SK-N-SH (cell line): ENCODE data around the gene GADD45B. TPM values are rescaled to one million over a fixed set of nuclear protein-coding genes. Genes with fewer than 3 reads are reported as not detected.

Experiments used
- CTCF ChIA-PET: fragments of 300-600, 350-600 bp; formaldehyde crosslinking; extraction: SDS; loops from one replicate; lab custom pipeline; 2021; lab: Yijun Ruan, JAX
- POLR2A ChIA-PET: fragments of 350-600 bp; sonication (Branson Sonifier 250); formaldehyde crosslinking; extraction: SDS; loops from one replicate; lab custom pipeline; 2020; ENCODE audit warnings: antibody characterized with exemption, inconsistent platforms; lab: Yijun Ruan, JAX
- DNase-seq: peaks from one replicate; pipeline ENCODE4 v3.0.0; 2012
- H2AFZ ChIP-seq: fragments of 200-600 bp; sonication (generic); 2 replicates; pipeline ENCODE4 v1.8.1; 2016; ENCODE audit warnings: antibody characterized with exemption, mild to moderate bottlenecking, low read depth
- H3F3A ChIP-seq: fragments of 200-600 bp; sonication (generic); replicated peaks from 2 replicates; pipeline ENCODE3; 2016; ENCODE audit warnings: antibody characterized with exemption, mild to moderate bottlenecking; ENCODE audit not compliant: insufficient read depth
- H3K27ac ChIP-seq, 2 experiments: fragments of 200-500 bp in 1 of 2; fragments of 200-600 bp in 1 of 2; sonication (Bioruptor generic) in 1 of 2; sonication (generic), shearing (Covaris generic) in 1 of 2; 2 replicates each; pipeline versions ENCODE4 v1.5.1 to v1.6.1; 2014 to 2016; ENCODE audit warnings: low read depth in 2 of 2, inconsistent platforms in 1 of 2, low read length in 1 of 2, mild to moderate bottlenecking in 1 of 2, mixed read lengths in 1 of 2
- H3K27me3 ChIP-seq: fragments of 200-600 bp; sonication (generic), shearing (Covaris generic); 2 replicates; pipeline ENCODE4 v1.6.1; 2016; ENCODE audit warnings: mixed run types; ENCODE audit not compliant: insufficient read depth
- H3K36me3 ChIP-seq, 2 experiments: fragments of 200-500 bp in 1 of 2; fragments of 200-600 bp in 1 of 2; sonication (Bioruptor generic) in 1 of 2; sonication (generic) in 1 of 2; replicated peaks in 1 of 2; 2 replicates each; pipeline versions ENCODE3 to v1.5.1; 2014 to 2016; ENCODE audit warnings: low read length in 1 of 2, mild to moderate bottlenecking in 1 of 2; ENCODE audit not compliant: insufficient read depth in 2 of 2, control insufficient read depth in 1 of 2
- H3K4me1 ChIP-seq, 2 experiments: fragments of 200-500 bp in 1 of 2; fragments of 200-600 bp in 1 of 2; sonication (Bioruptor generic) in 1 of 2; sonication (generic), shearing (Covaris generic) in 1 of 2; 2 replicates each; pipeline versions ENCODE4 v1.5.1 to v1.6.1; 2014 to 2016; ENCODE audit warnings: low read depth in 1 of 2, low read length in 1 of 2, mixed run types in 1 of 2; ENCODE audit not compliant: insufficient read depth in 2 of 2, control insufficient read depth in 1 of 2
- H3K4me2 ChIP-seq: fragments of 200-600 bp; sonication (generic), shearing (Covaris generic); 2 replicates; pipeline ENCODE4 v1.6.1; 2017; ENCODE audit warnings: mixed run types
- H3K4me3 ChIP-seq, 2 experiments: fragments of 200-500 bp in 1 of 2; fragments of 200-600 bp in 1 of 2; sonication (Bioruptor generic) in 1 of 2; sonication (generic), shearing (Covaris generic) in 1 of 2; 2 replicates each; pipeline versions ENCODE4 v1.5.1 to v1.8.1; 2014 to 2016; ENCODE audit warnings: low read depth in 2 of 2, inconsistent platforms in 1 of 2, low read length in 1 of 2, mild to moderate bottlenecking in 1 of 2, mixed read lengths in 1 of 2, moderate library complexity in 1 of 2
- H3K79me2 ChIP-seq: fragments of 200-600 bp; sonication (generic); 2 replicates; pipeline ENCODE4 v1.8.1; 2017; ENCODE audit warnings: mild to moderate bottlenecking; ENCODE audit not compliant: insufficient read depth
- H3K9ac ChIP-seq: fragments of 200-600 bp; sonication (generic); 2 replicates; pipeline ENCODE4 v1.6.1; 2017; ENCODE audit warnings: mixed run types
- H3K9me2 ChIP-seq: fragments of 200-600 bp; sonication (generic); 2 replicates; pipeline ENCODE4 v1.6.1; 2017; ENCODE audit warnings: mixed run types
- H3K9me3 ChIP-seq: fragments of 200-600 bp; sonication (generic); 2 replicates; pipeline ENCODE4 v1.6.1; 2017; ENCODE audit warnings: mixed run types, mild to moderate bottlenecking, moderate library complexity
- H4K20me1 ChIP-seq: fragments of 200-600 bp; sonication (generic); 2 replicates; pipeline ENCODE4 v1.6.1; 2017; ENCODE audit warnings: mild to moderate bottlenecking, mixed run types; ENCODE audit not compliant: insufficient read depth
- EP300 ChIP-seq, 2 experiments: IDR thresholded peaks; 2 replicates each; pipeline versions ENCODE4 v1.4.0 to v1.6.1; 2012; ENCODE audit warnings: borderline replicate concordance in 1 of 2, low read depth in 1 of 2, low read length in 1 of 2
- EZH2phosphoT487 ChIP-seq: fragments of 200-600 bp; sonication (generic); IDR thresholded peaks from 2 replicates; pipeline ENCODE4 v1.6.1; 2017; ENCODE audit warnings: low read depth, mixed run types, mild to moderate bottlenecking, antibody characterized with exemption, moderate library complexity, borderline replicate concordance
- FOSL2 ChIP-seq: IDR thresholded peaks from 2 replicates; pipeline ENCODE4 v1.4.0; 2012; ENCODE audit warnings: low read depth, mild to moderate bottlenecking, moderate library complexity, borderline replicate concordance
- FOXM1 ChIP-seq: IDR thresholded peaks from 2 replicates; pipeline ENCODE4 v1.4.0; 2012; ENCODE audit warnings: low read depth, mild to moderate bottlenecking
- JUND ChIP-seq: IDR thresholded peaks from 2 replicates; pipeline ENCODE4 v1.4.0; 2012
- MEF2A ChIP-seq: IDR thresholded peaks from 2 replicates; pipeline ENCODE4 v1.4.0; 2012; ENCODE audit warnings: low read depth, borderline replicate concordance
- MXI1 ChIP-seq: IDR thresholded peaks from 2 replicates; pipeline ENCODE4 v1.6.1; 2012; ENCODE audit warnings: mild to moderate bottlenecking, low read depth, low read length, improper control_type of control experiment
- NFIC ChIP-seq: IDR thresholded peaks from 2 replicates; pipeline ENCODE4 v1.4.0; 2012; ENCODE audit warnings: borderline replicate concordance
- POLR2AphosphoS5 ChIP-seq: IDR thresholded peaks from 2 replicates; pipeline ENCODE4 v1.6.1; 2012; ENCODE audit warnings: low read depth, low read length
- RXRA ChIP-seq: IDR thresholded peaks from 2 replicates; pipeline ENCODE4 v1.4.0; 2012; ENCODE audit warnings: low read depth, mild to moderate bottlenecking, borderline replicate concordance
- TCF12 ChIP-seq: IDR thresholded peaks from 2 replicates; pipeline ENCODE4 v1.4.0; 2012
- TEAD4 ChIP-seq: IDR thresholded peaks from 2 replicates; pipeline ENCODE4 v1.4.0; 2012; ENCODE audit warnings: mild to moderate bottlenecking, borderline replicate concordance; ENCODE audit not compliant: insufficient read depth
- YY1 ChIP-seq: IDR thresholded peaks from 2 replicates; pipeline ENCODE4 v1.4.0; 2012; ENCODE audit warnings: low read depth, mild to moderate bottlenecking
- WGBS: methylation state at CpG from one replicate; pipeline ENCODE4 v1.1.6; 2017; ENCODE audit warnings: low lambda C conversion rate; 5-methylcytosine and 5-hydroxymethylcytosine counted together
- polyA plus RNA-seq, 3 experiments: library from polyadenylated mRNA; depleted of rRNA; stranded (reverse); fragments of >200 nt; gene quantifications; 2 replicates each; pipeline ENCODE4 v1.2.3, GENCODE V29; 2012
- TF ChIP-seq, protein P1 (sequence below): IDR thresholded peaks from 2 replicates; pipeline ENCODE4 v1.4.0; 2012; ENCODE audit warnings: low read depth, borderline replicate concordance
- TF ChIP-seq, protein P2 (sequence below): IDR thresholded peaks from 2 replicates; pipeline ENCODE4 v1.4.0; 2012; ENCODE audit warnings: low read depth
- TF ChIP-seq, protein P3 (sequence below): fragments of 150-350 bp; IDR thresholded peaks from 2 replicates; pipeline ENCODE4 v1.6.1; 2016; ENCODE audit warnings: mild to moderate bottlenecking, low read depth, low read length

Gene GADD45B
- polyA plus RNA-seq, 1 of the 3 experiments (the other 2 are of a cell fraction), result 67.6 TPM

DNA sequence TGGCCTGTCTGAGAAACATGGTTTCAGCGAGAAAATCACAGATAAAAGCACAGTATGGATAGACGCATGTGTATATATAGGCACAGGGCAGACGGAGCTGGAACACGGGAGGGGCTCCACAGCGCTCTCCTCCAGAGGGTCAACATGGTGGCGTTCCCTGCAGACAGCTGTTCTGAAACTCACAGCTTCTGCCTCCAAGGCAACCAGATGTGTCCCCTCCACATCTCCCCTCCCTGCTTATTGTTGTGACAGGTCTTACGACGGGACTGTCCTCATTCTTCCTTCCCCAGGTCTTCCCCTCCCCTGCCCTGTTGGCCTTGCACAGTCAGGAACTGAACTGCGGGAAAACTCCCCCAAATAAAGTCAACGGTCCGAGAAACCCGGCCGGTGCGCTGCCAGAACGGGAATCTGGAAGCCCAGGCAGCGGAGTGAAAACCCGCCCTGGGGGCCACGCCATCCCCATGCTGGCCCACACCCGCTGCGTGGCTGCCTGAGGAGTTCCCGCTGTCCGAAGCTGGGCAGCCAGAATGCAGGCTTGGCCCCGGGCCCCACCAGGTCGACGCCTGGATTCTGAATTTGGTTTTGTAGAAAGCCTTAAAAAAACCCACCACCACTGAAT is 45.9 kb upstream of the GADD45B start:
- Histone ChIP-seq H4K20me1 (peaks cover 19% of the 10 kb centered on the region), H3F3A (peaks cover 15% of the 10 kb centered on the region), H3K9me2 (no peaks in the 10 kb centered on the region), H3K27ac (no peak overlapping the region), H3K4me2 (no peak overlapping the region), H3K4me1 (peaks cover 17 to 22% of the 10 kb centered on the region in 2 experiments; a peak in 2 of 4 replicates), H3K9ac (no peak overlapping the region), H3K4me3 (no peak overlapping the region), H2AFZ (no peak overlapping the region), H3K27me3 (no peaks in the 10 kb centered on the region)
- POLR2A ChIA-PET, result no interaction called here
- WGBS, result 94% methylated on average over 25 of the region's 25 CpGs
- CTCF ChIA-PET, result no interaction called here
- DNase-seq, result no peak
- TF ChIP-seq RXRA, result no peak
- TF ChIP-seq, protein P1, sequence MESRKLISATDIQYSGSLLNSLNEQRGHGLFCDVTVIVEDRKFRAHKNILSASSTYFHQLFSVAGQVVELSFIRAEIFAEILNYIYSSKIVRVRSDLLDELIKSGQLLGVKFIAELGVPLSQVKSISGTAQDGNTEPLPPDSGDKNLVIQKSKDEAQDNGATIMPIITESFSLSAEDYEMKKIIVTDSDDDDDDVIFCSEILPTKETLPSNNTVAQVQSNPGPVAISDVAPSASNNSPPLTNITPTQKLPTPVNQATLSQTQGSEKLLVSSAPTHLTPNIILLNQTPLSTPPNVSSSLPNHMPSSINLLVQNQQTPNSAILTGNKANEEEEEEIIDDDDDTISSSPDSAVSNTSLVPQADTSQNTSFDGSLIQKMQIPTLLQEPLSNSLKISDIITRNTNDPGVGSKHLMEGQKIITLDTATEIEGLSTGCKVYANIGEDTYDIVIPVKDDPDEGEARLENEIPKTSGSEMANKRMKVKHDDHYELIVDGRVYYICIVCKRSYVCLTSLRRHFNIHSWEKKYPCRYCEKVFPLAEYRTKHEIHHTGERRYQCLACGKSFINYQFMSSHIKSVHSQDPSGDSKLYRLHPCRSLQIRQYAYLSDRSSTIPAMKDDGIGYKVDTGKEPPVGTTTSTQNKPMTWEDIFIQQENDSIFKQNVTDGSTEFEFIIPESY, result no peak
- TF ChIP-seq, protein P2, sequence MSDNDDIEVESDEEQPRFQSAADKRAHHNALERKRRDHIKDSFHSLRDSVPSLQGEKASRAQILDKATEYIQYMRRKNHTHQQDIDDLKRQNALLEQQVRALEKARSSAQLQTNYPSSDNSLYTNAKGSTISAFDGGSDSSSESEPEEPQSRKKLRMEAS, result no peak
- TF ChIP-seq TCF12, result no peak
- no peak for TF ChIP-seq POLR2AphosphoS5
- TF ChIP-seq EZH2phosphoT487, result no peak
- TF ChIP-seq MXI1, result no peak
- TF ChIP-seq MEF2A, result no peak
- TF ChIP-seq FOXM1, result no peak
- TF ChIP-seq TEAD4, result no peak
- TF ChIP-seq NFIC, result no peak
- no peak for TF ChIP-seq FOSL2
- TF ChIP-seq, protein P3, sequence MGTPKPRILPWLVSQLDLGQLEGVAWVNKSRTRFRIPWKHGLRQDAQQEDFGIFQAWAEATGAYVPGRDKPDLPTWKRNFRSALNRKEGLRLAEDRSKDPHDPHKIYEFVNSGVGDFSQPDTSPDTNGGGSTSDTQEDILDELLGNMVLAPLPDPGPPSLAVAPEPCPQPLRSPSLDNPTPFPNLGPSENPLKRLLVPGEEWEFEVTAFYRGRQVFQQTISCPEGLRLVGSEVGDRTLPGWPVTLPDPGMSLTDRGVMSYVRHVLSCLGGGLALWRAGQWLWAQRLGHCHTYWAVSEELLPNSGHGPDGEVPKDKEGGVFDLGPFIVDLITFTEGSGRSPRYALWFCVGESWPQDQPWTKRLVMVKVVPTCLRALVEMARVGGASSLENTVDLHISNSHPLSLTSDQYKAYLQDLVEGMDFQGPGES, result no peak
- TF ChIP-seq JUND, result no peak
- TF ChIP-seq EP300 (IDR thresholded peaks at IDR 0.05; ENCODE audit: borderline replicate concordance in 1 of 2, low read depth in 1 of 2, low read length in 1 of 2), result no peak
- TF ChIP-seq YY1, result no peak
- TF ChIP-seq, all 33 proteins: peak for 0
- no peaks in the 10 kb centered on the region for H3K9me3 ChIP-seq
- peaks cover 23% of the 10 kb centered on the region for H3K79me2 ChIP-seq
- peaks cover 3 to 39% of the 10 kb centered on the region in 2 experiments for H3K36me3 ChIP-seq
